DOHH2 (cell line): ENCODE measurements around the gene SEPHS2.

Experiments used
- H3F3A ChIP-seq: fragments of 200-600 bp; sonication (generic), shearing (Covaris generic); 2 replicates; pipeline ENCODE4 v1.6.0; 2016; ENCODE audit warnings: antibody characterized with exemption, mild to moderate bottlenecking; ENCODE audit not compliant: control insufficient read depth, insufficient read depth
- H3K27ac ChIP-seq: fragments of 200-600 bp; sonication (generic); 2 replicates; pipeline ENCODE4 v1.5.1; 2014; ENCODE audit warnings: low read depth, mild to moderate bottlenecking, low read length, moderate library complexity
- H3K27me3 ChIP-seq: fragments of 200-600 bp; sonication (generic); 2 replicates; pipeline ENCODE4 v1.6.1; 2014; ENCODE audit warnings: mild to moderate bottlenecking, low read length, mixed read lengths; ENCODE audit not compliant: control insufficient read depth
- H3K36me3 ChIP-seq: fragments of 200-600 bp; sonication (generic); 2 replicates; pipeline ENCODE4 v1.6.1; 2014; ENCODE audit warnings: mild to moderate bottlenecking, low read length, moderate library complexity, mixed read lengths; ENCODE audit not compliant: control insufficient read depth
- H3K4me1 ChIP-seq: fragments of 200-600 bp; sonication (generic); 2 replicates; pipeline ENCODE4 v1.6.1; 2014; ENCODE audit warnings: mild to moderate bottlenecking, low read length, mixed read lengths; ENCODE audit not compliant: control insufficient read depth
- H3K4me2 ChIP-seq: fragments of 200-600 bp; sonication (generic); 2 replicates; pipeline ENCODE4 v1.6.0; 2014; ENCODE audit warnings: mild to moderate bottlenecking, low read length, moderate library complexity
- H3K4me3 ChIP-seq: fragments of 200-600 bp; sonication (generic); 2 replicates; pipeline ENCODE4 v1.5.1; 2014; ENCODE audit warnings: mild to moderate bottlenecking, low read length, mixed read lengths
- H3K79me2 ChIP-seq: fragments of 200-600 bp; sonication (generic); 2 replicates; pipeline ENCODE4 v1.6.1; 2014; ENCODE audit warnings: mild to moderate bottlenecking, low read length, mixed read lengths; ENCODE audit not compliant: control insufficient read depth
- H3K9me2 ChIP-seq: fragments of 200-600 bp; sonication (generic); replicated peaks from 2 replicates; pipeline ENCODE4 v1.6.1; 2014; ENCODE audit warnings: mild to moderate bottlenecking, low read length, mixed read lengths; ENCODE audit not compliant: control insufficient read depth
- H3K9me3 ChIP-seq: fragments of 200-600 bp; sonication (generic); 2 replicates; pipeline ENCODE4 v1.6.1; 2014; ENCODE audit warnings: antibody characterized with exemption, low read length, mixed read lengths; ENCODE audit not compliant: control insufficient read depth, insufficient read depth
- H4K20me1 ChIP-seq: fragments of 200-600 bp; sonication (generic); 2 replicates; pipeline ENCODE4 v1.6.0; 2014; ENCODE audit warnings: low read depth, mild to moderate bottlenecking, antibody characterized with exemption, low read length, moderate library complexity; ENCODE audit not compliant: control insufficient read depth, insufficient read depth
- CTCF ChIP-seq: fragments of 200-600 bp; sonication (generic); IDR thresholded peaks from one replicate; pipeline ENCODE4 v1.5.1; 2014; ENCODE audit warnings: antibody characterized with exemption, mild to moderate bottlenecking, low read depth, low read length; ENCODE audit not compliant: poor library complexity, severe bottlenecking
- EZH2phosphoT487 ChIP-seq: fragments of 200-600 bp; sonication (generic); IDR thresholded peaks from 2 replicates; pipeline ENCODE4 v1.6.1; 2017; ENCODE audit warnings: borderline replicate concordance, mild to moderate bottlenecking, antibody characterized with exemption, low read length, moderate library complexity, mixed read lengths

Gene SEPHS2

DNA sequence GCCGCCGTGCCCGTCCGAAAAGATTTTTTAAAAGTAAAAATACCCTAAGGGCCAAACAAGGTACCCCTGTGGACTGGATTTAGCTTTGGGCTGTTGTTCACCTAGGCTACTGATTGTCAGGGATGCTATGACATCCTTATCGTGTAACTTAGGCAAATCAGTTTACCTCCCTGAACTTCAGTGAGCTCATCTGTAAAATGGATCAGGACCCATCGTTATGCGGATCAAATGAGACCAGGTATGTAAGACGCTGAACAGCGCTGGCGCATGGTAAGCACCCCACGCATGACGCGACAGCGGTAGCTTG lies 38.9 kb downstream of the SEPHS2 start:
- TF ChIP-seq CTCF (no peak), EZH2phosphoT487 (no peak)
- Histone ChIP-seq H3K4me3 (peak overlapping the region; percentile 92), H3K4me1 (peaks cover 27% of the 10 kb centered on the region), H3K4me2 (peak overlapping the region; percentile 87), H3K79me2 (peaks cover 22% of the 10 kb centered on the region), H3K9me2 (no peaks in the 10 kb centered on the region), H3K36me3 (peaks cover 12% of the 10 kb centered on the region), H3F3A (peaks cover 6% of the 10 kb centered on the region; the same call in 1 of the 2 replicates), H3K27ac (0 out of 2 replicates have a peak overlapping the region, but pooled peaks have one; percentile 25), H3K9me3 (no peaks in the 10 kb centered on the region), H3K27me3 (no peaks in the 10 kb centered on the region), H4K20me1 (no peaks in the 10 kb centered on the region)

GRCh38 chr16:30401768-30402425 lies 43.8 kb downstream of the SEPHS2 start:
- TF ChIP-seq EZH2phosphoT487 = no peak
- TF ChIP-seq CTCF = no peak
- Histone ChIP-seq H3K36me3 (peaks cover 27% of the 10 kb centered on the region), H3K4me2 (no peak overlapping the region), H3K9me3 (no peaks in the 10 kb centered on the region), H3K9me2 (no peaks in the 10 kb centered on the region), H3K79me2 (peaks cover 11% of the 10 kb centered on the region), H3K4me3 (no peak overlapping the region), H3F3A (peaks cover 4% of the 10 kb centered on the region), H3K4me1 (peaks cover 29% of the 10 kb centered on the region), H4K20me1 (no peaks in the 10 kb centered on the region), H3K27ac (no peak overlapping the region), H3K27me3 (no peaks in the 10 kb centered on the region)

- H3K9me2 ChIP-seq = no peaks in the 10 kb centered on the region
- H3K36me3 ChIP-seq = peaks cover 31% of the 10 kb centered on the region
- H4K20me1 ChIP-seq = peaks cover 3% of the 10 kb centered on the region; the same call in 1 of the 2 replicates
- H3K4me2 ChIP-seq = peak overlapping the region; percentile 86
- peak overlapping the region; percentile 77 for H3K4me3 ChIP-seq
- no peaks in the 10 kb centered on the region for H3K27me3 ChIP-seq
- H3K4me1 ChIP-seq = peaks cover 36% of the 10 kb centered on the region
- H3K27ac ChIP-seq = peak overlapping the region; percentile 63
- peaks cover 28% of the 10 kb centered on the region for H3K79me2 ChIP-seq
- no peaks in the 10 kb centered on the region for H3K9me3 ChIP-seq
- TF ChIP-seq CTCF (no peak), EZH2phosphoT487 (no peak)
- peaks cover 4% of the 10 kb centered on the region; the same call in 1 of the 2 replicates for H3F3A ChIP-seq
These were observed 46.1 kb downstream of the SEPHS2 start for GRCh38 chr16:30399435-30400186.
